Calu3 (cell line): ENCODE measurements around the gene PKP1. TPM values are rescaled to one million over a fixed set of nuclear protein-coding genes. Genes with fewer than 3 reads are reported as not detected.

ENCODE experiments used
- BruUV-seq: library from RNA; stranded (reverse); fragments of 400-500 nt; replicated peaks from 2 replicates; lab custom pipeline; 2021; lab: Mats Ljungman, UMichigan
- CTCF ChIA-PET: fragments of 300-600 bp; sonication (Branson Sonifier 250); formaldehyde crosslinking; loops from one replicate; lab custom pipeline; 2022; ENCODE audit warnings: antibody characterized with exemption; lab: Charles Lee
- DNase-seq: peaks from one replicate; pipeline ENCODE4 v3.0.0; 2022
- H3K27ac Mint-ChIP-seq: one replicate; pipeline ENCODE4 v1.8.0; 2022; ENCODE audit warnings: mixed read lengths; ENCODE audit not compliant: unreplicated experiment
- H3K27me3 Mint-ChIP-seq: one replicate; pipeline ENCODE4 v1.8.0; 2022; ENCODE audit warnings: mixed read lengths; ENCODE audit not compliant: unreplicated experiment
- H3K36me3 Mint-ChIP-seq: one replicate; pipeline ENCODE4 v1.8.0; 2022; ENCODE audit warnings: mild to moderate bottlenecking, moderate library complexity, mixed read lengths; ENCODE audit not compliant: insufficient read depth, unreplicated experiment
- H3K4me1 Mint-ChIP-seq: one replicate; pipeline ENCODE4 v1.8.0; 2022; ENCODE audit warnings: mild to moderate bottlenecking, low read depth, mixed read lengths; ENCODE audit not compliant: unreplicated experiment
- H3K4me3 Mint-ChIP-seq: one replicate; pipeline ENCODE4 v1.8.0; 2022; ENCODE audit warnings: mild to moderate bottlenecking, low read depth, moderate library complexity, mixed read lengths; ENCODE audit not compliant: unreplicated experiment
- H3K9me3 Mint-ChIP-seq: one replicate; pipeline ENCODE4 v1.8.0; 2022; ENCODE audit warnings: low read depth, mixed read lengths; ENCODE audit not compliant: unreplicated experiment
- CTCF ChIP-seq: fragments of 200-600 bp; IDR thresholded peaks from one replicate; pipeline ENCODE4 v1.8.0; 2022; ENCODE audit warnings: antibody characterized with exemption; ENCODE audit not compliant: unreplicated experiment
- intact Hi-C: fragments of 100-400 bp; cut with micrococcal nuclease; formaldehyde crosslinking; loops from one replicate; pipeline ENCODE4 v1.10.0; 2022; ENCODE audit not compliant: unreplicated experiment
- total RNA-seq: library from RNA; stranded (reverse); gene quantifications from 2 replicates; pipeline ENCODE4 v1.2.3, GENCODE V29; 2022

Gene PKP1
- total RNA-seq, 1 experiment from 2014 or later, result 0.09 TPM

- intact Hi-C loops, result no loop called here
- CTCF ChIA-PET, result interaction anchor here (0.7 kb wide), 1 partner anchor 11 kb away, joined by 3 read pairs; no protein-coding TSS in a partner anchor
- Mint-ChIP-seq H3K4me1 (no peaks in the 10 kb centered on the region), H3K27me3 (peaks cover 73% of the 10 kb centered on the region), H3K27ac (no peak overlapping the region), H3K4me3 (no peak overlapping the region), H3K9me3 (no peaks in the 10 kb centered on the region), H3K36me3 (no peaks in the 10 kb centered on the region)
- no peak for DNase-seq
- no TSS peak for BruUV-seq
- TF ChIP-seq CTCF, result no peak
Measured at GRCh38 chr1:201322653-201323510, 39.6 kb downstream of the PKP1 start.

- CTCF ChIA-PET, result interaction anchor here (0.6 to 0.7 kb wide), 2 partner anchors 58 to 151 kb away, joined by 3 to 4 read pairs; no protein-coding TSS in a partner anchor
Measured at GRCh38 chr1:201324306-201324705, 41.0 kb downstream of the PKP1 start.

GRCh38 chr1:201324821-201325677 lies 41.7 kb downstream of the PKP1 start:
- H3K4me3 Mint-ChIP-seq, result no peak overlapping the region
- no peaks in the 10 kb centered on the region for H3K4me1 Mint-ChIP-seq
- DNase-seq, result no peak
- peaks cover 72% of the 10 kb centered on the region for H3K27me3 Mint-ChIP-seq
- H3K9me3 Mint-ChIP-seq, result no peaks in the 10 kb centered on the region
- no peak for TF ChIP-seq CTCF
- CTCF ChIA-PET, result no interaction called here
- no peaks in the 10 kb centered on the region for H3K36me3 Mint-ChIP-seq
- no TSS peak for BruUV-seq
- intact Hi-C loops, result no loop called here
- H3K27ac Mint-ChIP-seq, result no peak overlapping the region

More at GRCh38 chr1:201324306-201324705, 41.0 kb downstream of the PKP1 start:
- H3K4me3 Mint-ChIP-seq, result no peak overlapping the region
- no TSS peak for BruUV-seq
- no peak overlapping the region for H3K27ac Mint-ChIP-seq
- no peak for TF ChIP-seq CTCF
- no peaks in the 10 kb centered on the region for H3K4me1 Mint-ChIP-seq
- H3K36me3 Mint-ChIP-seq, result no peaks in the 10 kb centered on the region
- H3K9me3 Mint-ChIP-seq, result no peaks in the 10 kb centered on the region
- peaks cover 72% of the 10 kb centered on the region for H3K27me3 Mint-ChIP-seq
- intact Hi-C loops, result no loop called here
- DNase-seq, result no peak

- intact Hi-C loops, result no loop called here
- no peak for DNase-seq
- Mint-ChIP-seq H3K27me3 (peaks cover 72% of the 10 kb centered on the region), H3K9me3 (no peaks in the 10 kb centered on the region), H3K36me3 (no peaks in the 10 kb centered on the region), H3K4me3 (no peak overlapping the region), H3K4me1 (no peaks in the 10 kb centered on the region), H3K27ac (no peak overlapping the region)
- CTCF ChIA-PET, result interaction anchor here (0.6 to 1.5 kb wide), 2 partner anchors 26 to 110 kb away, joined by 3 to 4 read pairs; no protein-coding TSS in a partner anchor
- no TSS peak for BruUV-seq
- TF ChIP-seq CTCF, result no peak
Measured at GRCh38 chr1:201325678-201326060, 42.4 kb downstream of the PKP1 start.
